Measurements from ENCODE around the gene C2CD2.

DNA sequence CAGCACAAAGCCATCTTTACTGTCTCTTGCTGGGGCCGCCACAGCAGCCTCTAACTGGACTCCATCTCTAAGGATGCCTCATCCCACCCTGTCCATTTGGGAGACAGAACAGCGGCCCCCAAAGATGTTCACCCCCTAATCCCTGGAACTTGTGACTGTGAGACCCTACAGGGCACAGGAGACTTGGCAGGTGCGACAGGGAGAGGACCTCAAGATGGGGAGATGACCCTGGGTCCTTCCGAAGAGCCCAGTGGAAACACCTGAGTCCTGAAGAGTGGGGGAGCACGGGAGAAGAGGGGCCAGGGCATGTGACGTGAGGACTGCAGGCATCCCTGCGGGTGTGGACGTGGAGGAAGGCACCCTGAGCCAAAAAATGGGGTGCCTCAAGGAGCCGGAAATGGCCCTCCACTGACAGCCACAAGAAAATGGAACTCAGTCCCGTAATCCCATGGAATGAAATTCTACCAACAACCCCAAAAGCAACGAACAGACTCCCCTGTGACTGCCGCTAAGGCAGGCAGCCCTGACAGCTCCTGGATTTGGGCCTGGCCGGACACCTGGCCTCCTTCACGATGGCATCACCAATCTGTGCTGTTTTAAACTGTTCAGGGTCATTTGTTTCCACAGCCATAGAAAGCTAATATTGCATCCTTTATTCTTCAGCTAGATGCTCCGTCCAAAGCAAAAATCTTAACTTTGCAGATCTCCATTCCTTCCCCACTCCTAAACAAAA, 34.0 kb downstream of the C2CD2 start:
- TF ChIP-seq, protein P1, sequence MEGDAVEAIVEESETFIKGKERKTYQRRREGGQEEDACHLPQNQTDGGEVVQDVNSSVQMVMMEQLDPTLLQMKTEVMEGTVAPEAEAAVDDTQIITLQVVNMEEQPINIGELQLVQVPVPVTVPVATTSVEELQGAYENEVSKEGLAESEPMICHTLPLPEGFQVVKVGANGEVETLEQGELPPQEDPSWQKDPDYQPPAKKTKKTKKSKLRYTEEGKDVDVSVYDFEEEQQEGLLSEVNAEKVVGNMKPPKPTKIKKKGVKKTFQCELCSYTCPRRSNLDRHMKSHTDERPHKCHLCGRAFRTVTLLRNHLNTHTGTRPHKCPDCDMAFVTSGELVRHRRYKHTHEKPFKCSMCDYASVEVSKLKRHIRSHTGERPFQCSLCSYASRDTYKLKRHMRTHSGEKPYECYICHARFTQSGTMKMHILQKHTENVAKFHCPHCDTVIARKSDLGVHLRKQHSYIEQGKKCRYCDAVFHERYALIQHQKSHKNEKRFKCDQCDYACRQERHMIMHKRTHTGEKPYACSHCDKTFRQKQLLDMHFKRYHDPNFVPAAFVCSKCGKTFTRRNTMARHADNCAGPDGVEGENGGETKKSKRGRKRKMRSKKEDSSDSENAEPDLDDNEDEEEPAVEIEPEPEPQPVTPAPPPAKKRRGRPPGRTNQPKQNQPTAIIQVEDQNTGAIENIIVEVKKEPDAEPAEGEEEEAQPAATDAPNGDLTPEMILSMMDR (IDR thresholded peaks at IDR 0.05) = no peak
- TF ChIP-seq POLR2A (IDR thresholded peaks at IDR 0.05) (no peak), POLR2AphosphoS5 (IDR thresholded peaks at IDR 0.05) (no peak), EP300 (IDR thresholded peaks at IDR 0.05; ENCODE audit: low read depth) (no peak)

Data from transverse colon (tissue), 4 donors.